ENCODE measurements around the gene SLC15A5. TPM values are rescaled to one million over a fixed set of nuclear protein-coding genes. Genes with fewer than 3 reads are reported as not detected.

Gene SLC15A5
- total and polyA plus RNA-seq, 4 donors = not detected

DNA sequence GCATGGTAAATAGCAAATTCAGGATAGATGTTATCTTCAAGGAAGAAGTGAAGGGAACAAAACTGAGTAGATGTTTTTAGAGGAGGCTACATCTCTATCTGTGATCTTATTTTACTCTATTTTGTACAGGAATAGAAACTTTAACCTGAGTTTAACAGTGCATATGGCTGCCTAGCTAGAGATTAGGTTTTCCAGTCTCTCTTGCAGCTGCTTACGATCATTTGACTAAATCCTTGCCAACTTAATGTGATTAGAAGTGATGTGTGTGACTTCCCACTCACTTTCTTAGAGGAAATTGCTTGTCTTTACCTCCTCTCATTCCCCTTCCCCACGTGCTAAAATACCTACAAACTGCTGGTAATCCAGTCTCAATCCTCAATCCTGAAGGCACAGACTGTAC lies 26.5 kb upstream of the SLC15A5 start:
- TF ChIP-seq, protein P1, sequence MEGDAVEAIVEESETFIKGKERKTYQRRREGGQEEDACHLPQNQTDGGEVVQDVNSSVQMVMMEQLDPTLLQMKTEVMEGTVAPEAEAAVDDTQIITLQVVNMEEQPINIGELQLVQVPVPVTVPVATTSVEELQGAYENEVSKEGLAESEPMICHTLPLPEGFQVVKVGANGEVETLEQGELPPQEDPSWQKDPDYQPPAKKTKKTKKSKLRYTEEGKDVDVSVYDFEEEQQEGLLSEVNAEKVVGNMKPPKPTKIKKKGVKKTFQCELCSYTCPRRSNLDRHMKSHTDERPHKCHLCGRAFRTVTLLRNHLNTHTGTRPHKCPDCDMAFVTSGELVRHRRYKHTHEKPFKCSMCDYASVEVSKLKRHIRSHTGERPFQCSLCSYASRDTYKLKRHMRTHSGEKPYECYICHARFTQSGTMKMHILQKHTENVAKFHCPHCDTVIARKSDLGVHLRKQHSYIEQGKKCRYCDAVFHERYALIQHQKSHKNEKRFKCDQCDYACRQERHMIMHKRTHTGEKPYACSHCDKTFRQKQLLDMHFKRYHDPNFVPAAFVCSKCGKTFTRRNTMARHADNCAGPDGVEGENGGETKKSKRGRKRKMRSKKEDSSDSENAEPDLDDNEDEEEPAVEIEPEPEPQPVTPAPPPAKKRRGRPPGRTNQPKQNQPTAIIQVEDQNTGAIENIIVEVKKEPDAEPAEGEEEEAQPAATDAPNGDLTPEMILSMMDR (IDR thresholded peaks at IDR 0.05; ENCODE audit: control extremely low read depth, extremely low read depth) = no peak
- Histone ChIP-seq H3K4me3 (no peak overlapping the region), H3K27ac (ENCODE audit: low read depth in 1 of 2, low read length in 1 of 2) (no peak overlapping the region), H3K9me3 (ENCODE audit: control insufficient read depth in 4 of 4, insufficient read depth in 3 of 4, low read length in 3 of 4) (no peaks in the 10 kb centered on the region), H3K36me3 (ENCODE audit: control insufficient read depth in 4 of 4, insufficient read depth in 4 of 4, low read length in 4 of 4) (no peaks in the 10 kb centered on the region), H3K4me1 (ENCODE audit: control insufficient read depth in 5 of 5, insufficient read depth in 5 of 5, low read length in 5 of 5) (no peaks in the 10 kb centered on the region), H3K27me3 (ENCODE audit: control insufficient read depth in 3 of 3, insufficient read depth in 3 of 3, low read length in 2 of 3) (no peaks in the 10 kb centered on the region), H3K9ac (ENCODE audit: insufficient read depth in 1 of 2, low read length in 2 of 2) (no peak overlapping the region)
- ATAC-seq (ENCODE audit: insufficient read depth, low FRiP score) = no peak
- peak in 1 of 3 donors; percentile 12 for DNase-seq
- WGBS, 2 donors = 45 to 66% methylated on average over 2 of the region's 2 CpGs

DNA sequence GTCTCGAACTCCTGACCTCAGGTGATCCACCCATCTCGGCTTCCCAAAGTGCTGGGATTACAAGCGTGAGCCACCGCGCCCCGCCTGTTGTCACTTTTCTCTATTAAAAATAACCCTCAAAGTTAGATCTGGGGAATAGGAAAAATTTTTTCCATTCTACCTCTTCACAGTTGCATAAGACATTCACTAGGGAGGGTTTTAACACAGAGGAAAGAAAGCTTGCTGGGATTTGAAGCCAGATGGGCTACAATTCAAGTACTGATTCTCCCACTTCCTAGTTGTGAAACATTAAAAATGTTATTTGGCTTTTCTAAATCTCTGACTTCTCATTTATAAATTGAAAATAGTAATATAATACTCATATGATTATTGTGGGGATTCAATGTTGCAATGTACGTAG lies 23.3 kb upstream of the SLC15A5 start:
- TF ChIP-seq, protein P1 (IDR thresholded peaks at IDR 0.05; ENCODE audit: control extremely low read depth, extremely low read depth) = no peak
- ATAC-seq (ENCODE audit: insufficient read depth, low FRiP score) (no peak), DNase-seq (peak in 1 of 3 donors; percentile 44)
- Histone ChIP-seq H3K9me3 (ENCODE audit: control insufficient read depth in 4 of 4, insufficient read depth in 3 of 4, low read length in 3 of 4) (no peaks in the 10 kb centered on the region), H3K4me3 (no peak overlapping the region), H3K27ac (ENCODE audit: low read depth in 1 of 2, low read length in 1 of 2) (no peak overlapping the region), H3K36me3 (ENCODE audit: control insufficient read depth in 4 of 4, insufficient read depth in 4 of 4, low read length in 4 of 4) (no peaks in the 10 kb centered on the region), H3K9ac (ENCODE audit: insufficient read depth in 1 of 2, low read length in 2 of 2) (no peak overlapping the region), H3K27me3 (ENCODE audit: control insufficient read depth in 3 of 3, insufficient read depth in 3 of 3, low read length in 2 of 3) (no peaks in the 10 kb centered on the region), H3K4me1 (ENCODE audit: control insufficient read depth in 5 of 5, insufficient read depth in 5 of 5, low read length in 5 of 5) (no peaks in the 10 kb centered on the region)
- WGBS, 2 donors = 84 to 92% methylated on average over 7 of the region's 7 CpGs

DNA sequence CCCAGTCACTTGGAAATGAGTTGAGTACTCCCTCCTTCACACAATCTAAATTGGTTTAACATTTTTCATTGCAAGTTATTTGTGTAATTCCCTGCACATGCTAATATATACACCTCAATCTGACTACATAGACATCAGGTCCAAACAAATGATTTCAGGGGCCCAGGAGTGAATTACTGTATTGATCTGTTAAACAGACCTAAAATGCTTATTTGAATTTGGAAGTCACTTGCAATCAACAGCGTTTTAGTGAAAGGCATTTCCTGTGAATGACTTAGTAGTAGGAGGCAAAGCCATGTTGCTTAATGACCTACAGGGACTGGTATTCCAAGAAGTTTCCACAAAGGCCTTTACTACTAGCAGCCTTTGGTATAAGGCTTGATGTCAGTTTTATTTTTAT lies 22.6 kb upstream of the SLC15A5 start:
- Histone ChIP-seq H3K4me3 (no peak overlapping the region), H3K4me1 (ENCODE audit: control insufficient read depth in 5 of 5, insufficient read depth in 5 of 5, low read length in 5 of 5) (no peaks in the 10 kb centered on the region), H3K36me3 (ENCODE audit: control insufficient read depth in 4 of 4, insufficient read depth in 4 of 4, low read length in 4 of 4) (no peaks in the 10 kb centered on the region), H3K27me3 (ENCODE audit: control insufficient read depth in 3 of 3, insufficient read depth in 3 of 3, low read length in 2 of 3) (no peaks in the 10 kb centered on the region), H3K27ac (ENCODE audit: low read depth in 1 of 2, low read length in 1 of 2) (no peak overlapping the region), H3K9ac (ENCODE audit: insufficient read depth in 1 of 2, low read length in 2 of 2) (no peak overlapping the region), H3K9me3 (ENCODE audit: control insufficient read depth in 4 of 4, insufficient read depth in 3 of 4, low read length in 3 of 4) (no peaks in the 10 kb centered on the region)
- DNase-seq (no peak), ATAC-seq (ENCODE audit: insufficient read depth, low FRiP score) (no peak)
- TF ChIP-seq, protein P1 (IDR thresholded peaks at IDR 0.05; ENCODE audit: control extremely low read depth, extremely low read depth) = no peak
- 13 to 39% methylated on average over 1 of the region's 1 CpG for WGBS, 2 donors

DNA sequence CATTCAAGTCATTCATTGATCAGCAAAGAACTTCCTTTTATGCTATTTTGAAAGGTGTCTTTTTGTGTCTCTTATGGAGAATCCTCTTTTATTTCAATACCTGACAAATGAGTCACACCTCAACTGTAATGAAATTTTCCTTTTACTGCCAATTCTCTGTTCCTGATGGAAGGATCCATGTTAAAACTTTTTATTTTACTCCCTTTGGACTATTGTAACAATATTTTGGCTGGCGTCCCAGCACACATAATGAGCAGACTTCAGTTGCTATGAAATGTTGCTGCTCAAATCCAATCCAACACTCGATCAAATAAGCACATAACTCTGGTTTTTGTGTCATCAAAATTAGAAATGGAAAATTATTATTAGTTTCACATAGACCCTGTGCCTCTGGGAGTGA lies 21.9 kb upstream of the SLC15A5 start:
- Histone ChIP-seq H3K27ac (ENCODE audit: low read depth in 1 of 2, low read length in 1 of 2) (no peak overlapping the region), H3K9me3 (ENCODE audit: control insufficient read depth in 4 of 4, insufficient read depth in 3 of 4, low read length in 3 of 4) (no peaks in the 10 kb centered on the region), H3K4me3 (no peak overlapping the region), H3K9ac (ENCODE audit: insufficient read depth in 1 of 2, low read length in 2 of 2) (no peak overlapping the region), H3K27me3 (ENCODE audit: control insufficient read depth in 3 of 3, insufficient read depth in 3 of 3, low read length in 2 of 3) (no peaks in the 10 kb centered on the region), H3K36me3 (ENCODE audit: control insufficient read depth in 4 of 4, insufficient read depth in 4 of 4, low read length in 4 of 4) (no peaks in the 10 kb centered on the region), H3K4me1 (ENCODE audit: control insufficient read depth in 5 of 5, insufficient read depth in 5 of 5, low read length in 5 of 5) (no peaks in the 10 kb centered on the region)
- no peak for ATAC-seq (ENCODE audit: insufficient read depth, low FRiP score)
- DNase-seq = peak in 1 of 3 donors; percentile 35
- 76 to 89% methylated on average over 2 of the region's 2 CpGs for WGBS, 2 donors
- TF ChIP-seq, protein P1 (IDR thresholded peaks at IDR 0.05; ENCODE audit: control extremely low read depth, extremely low read depth) = no peak

Data from lung (tissue), 12 donors.